Nephron progenitor cell (in vitro differentiated cells): ENCODE results near the gene TPRX1.
"Not testable (repeated sequence)": the region's sequence is repeated elsewhere in the genome, so short reads cannot be mapped to it uniquely, and the experiment has no call there.

ENCODE experiments used
- DNase-seq: peaks from one replicate; pipeline ENCODE4 v3.0.0; 2021
- H3K27ac Mint-ChIP-seq: 2 replicates; pipeline ENCODE4 v1.8.0; 2021; ENCODE audit warnings: mild to moderate bottlenecking, moderate library complexity, mixed read lengths
- H3K27me3 Mint-ChIP-seq: 2 replicates; pipeline ENCODE4 v1.8.0; 2021; ENCODE audit warnings: mild to moderate bottlenecking, low read depth, mixed read lengths; ENCODE audit not compliant: poor library complexity
- H3K36me3 Mint-ChIP-seq: 2 replicates; pipeline ENCODE4 v1.8.0; 2021; ENCODE audit warnings: low read depth, mixed read lengths
- H3K4me1 Mint-ChIP-seq: 2 replicates; pipeline ENCODE4 v1.8.0; 2021; ENCODE audit warnings: mixed read lengths
- H3K4me3 Mint-ChIP-seq: 2 replicates; pipeline ENCODE4 v1.8.0; 2021; ENCODE audit warnings: mild to moderate bottlenecking, moderate library complexity, mixed read lengths
- H3K9me3 Mint-ChIP-seq: 2 replicates; pipeline ENCODE4 v1.8.0; 2021; ENCODE audit warnings: mild to moderate bottlenecking, moderate library complexity, mixed read lengths
- CTCF ChIP-seq: fragments of 200-600 bp; sonication (generic); IDR thresholded peaks from 2 replicates; pipeline ENCODE4 v1.5.0; 2021; ENCODE audit warnings: antibody characterized with exemption

Gene TPRX1

DNA sequence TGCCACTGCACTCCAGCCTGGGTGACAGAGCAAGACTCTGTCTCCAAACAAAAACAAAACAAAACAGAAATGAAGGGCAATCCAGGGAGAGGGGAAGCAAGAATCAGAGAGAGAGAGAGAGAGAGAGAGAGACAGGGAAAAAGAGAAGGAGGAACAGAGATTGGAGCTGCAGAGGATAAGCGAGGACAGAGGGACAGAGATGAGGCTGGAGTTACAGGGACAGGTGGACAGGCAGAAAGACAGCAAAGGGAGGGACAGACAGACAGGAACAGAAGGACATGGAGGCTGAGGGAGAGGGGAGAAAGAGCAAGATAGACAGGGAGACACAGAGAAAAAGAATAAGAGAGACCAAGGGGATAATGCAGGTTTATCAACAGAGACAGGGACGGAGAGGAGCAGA is 16.1 kb upstream of the TPRX1 start:
- peaks cover 47% of the 10 kb centered on the region for H3K4me1 Mint-ChIP-seq

DNA sequence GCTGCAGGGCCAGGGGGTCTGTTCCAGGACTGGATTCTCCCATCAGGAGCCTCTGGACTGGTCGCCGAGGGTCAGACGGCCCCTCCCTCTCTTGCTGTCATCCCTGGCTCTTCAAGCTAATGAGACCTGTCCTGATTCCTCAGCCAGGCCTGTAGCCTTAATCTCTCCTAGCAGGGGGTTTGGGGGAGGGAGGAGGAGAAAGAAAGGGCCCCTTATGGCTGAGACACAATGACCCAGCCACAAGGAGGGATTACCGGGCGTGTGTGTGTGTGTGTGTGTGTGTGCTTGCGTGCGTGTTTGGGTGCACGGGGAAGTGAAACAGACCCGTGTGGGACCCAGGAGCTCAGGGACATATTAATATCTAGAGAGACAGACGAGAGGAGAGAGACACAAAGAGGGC is 15.5 kb upstream of the TPRX1 start:
- no peak for TF ChIP-seq CTCF
- peak overlapping the region; percentile 64 for H3K4me3 Mint-ChIP-seq
- peak; percentile 58 for DNase-seq
- H3K9me3 Mint-ChIP-seq: no peaks in the 10 kb centered on the region
- no peaks in the 10 kb centered on the region for H3K27me3 Mint-ChIP-seq
- no peaks in the 10 kb centered on the region for H3K36me3 Mint-ChIP-seq
- peak overlapping the region; percentile 56 for H3K27ac Mint-ChIP-seq
- H3K4me1 Mint-ChIP-seq: peaks cover 47% of the 10 kb centered on the region

More for the DNA sequence above, 16.1 kb upstream of the TPRX1 start:
- Mint-ChIP-seq H3K27me3 (peaks cover 2% of the 10 kb centered on the region), H3K27ac (peak overlapping the region; percentile 56), H3K4me3 (peak overlapping the region; percentile 64), H3K36me3 (no peaks in the 10 kb centered on the region), H3K9me3 (no peaks in the 10 kb centered on the region)
- TF ChIP-seq CTCF: no peak
- no peak for DNase-seq

DNA sequence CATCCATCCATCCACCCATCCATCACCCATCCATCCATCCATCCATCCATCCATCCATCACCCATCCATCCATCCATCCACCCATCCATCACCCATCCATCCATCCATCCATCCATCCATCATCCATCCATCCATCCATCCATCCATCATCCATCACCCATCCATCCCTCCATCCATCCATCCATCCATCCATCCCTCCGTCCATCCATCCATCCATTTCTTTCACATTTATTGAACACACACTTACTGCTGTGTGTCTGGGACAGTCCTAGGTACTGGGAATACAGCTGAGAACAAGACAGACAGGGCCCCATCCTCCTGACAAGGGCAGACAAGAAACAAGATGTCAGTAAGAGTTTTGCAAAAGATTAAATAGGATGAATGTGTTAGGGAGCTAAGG is 13.9 kb upstream of the TPRX1 start:
- H3K4me1 Mint-ChIP-seq: peaks cover 41% of the 10 kb centered on the region
- not testable (repeated sequence) for H3K27me3 Mint-ChIP-seq, DNase-seq, H3K9me3 Mint-ChIP-seq, H3K27ac Mint-ChIP-seq, H3K36me3 Mint-ChIP-seq, H3K4me3 Mint-ChIP-seq

DNA sequence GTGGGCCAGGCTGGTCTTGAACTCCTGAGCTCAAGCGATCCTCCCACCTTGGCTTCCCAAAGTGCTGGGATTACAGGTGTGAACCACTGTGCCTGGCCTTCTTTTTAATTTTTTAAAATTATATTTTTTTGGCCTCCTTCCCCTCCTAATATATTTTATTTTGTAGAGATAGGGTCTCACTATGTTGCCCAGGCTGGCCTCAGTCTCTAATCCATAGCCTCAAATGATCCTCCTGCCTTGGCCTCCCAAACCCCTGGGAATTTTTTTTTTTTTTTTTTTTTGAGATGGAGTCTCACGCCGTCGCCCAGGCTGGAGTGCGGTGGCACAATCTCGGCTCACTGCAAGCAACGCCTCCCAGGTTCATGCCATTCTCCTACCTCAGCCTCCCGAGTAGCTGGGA is 11.9 kb upstream of the TPRX1 start:
- H3K27me3 Mint-ChIP-seq, H3K36me3 Mint-ChIP-seq, H3K9me3 Mint-ChIP-seq, H3K4me3 Mint-ChIP-seq, H3K27ac Mint-ChIP-seq, DNase-seq: not testable (repeated sequence)
- H3K4me1 Mint-ChIP-seq: peaks cover 22% of the 10 kb centered on the region

GRCh38 chr19:47813995-47814328 is 9.6 kb upstream of the TPRX1 start:
- TF ChIP-seq CTCF: no peak
- Mint-ChIP-seq H3K4me1 (no peaks in the 10 kb centered on the region), H3K27me3 (no peaks in the 10 kb centered on the region), H3K36me3 (no peaks in the 10 kb centered on the region), H3K9me3 (no peaks in the 10 kb centered on the region), H3K27ac (no peak overlapping the region), H3K4me3 (no peak overlapping the region)
- no peak for DNase-seq

DNA sequence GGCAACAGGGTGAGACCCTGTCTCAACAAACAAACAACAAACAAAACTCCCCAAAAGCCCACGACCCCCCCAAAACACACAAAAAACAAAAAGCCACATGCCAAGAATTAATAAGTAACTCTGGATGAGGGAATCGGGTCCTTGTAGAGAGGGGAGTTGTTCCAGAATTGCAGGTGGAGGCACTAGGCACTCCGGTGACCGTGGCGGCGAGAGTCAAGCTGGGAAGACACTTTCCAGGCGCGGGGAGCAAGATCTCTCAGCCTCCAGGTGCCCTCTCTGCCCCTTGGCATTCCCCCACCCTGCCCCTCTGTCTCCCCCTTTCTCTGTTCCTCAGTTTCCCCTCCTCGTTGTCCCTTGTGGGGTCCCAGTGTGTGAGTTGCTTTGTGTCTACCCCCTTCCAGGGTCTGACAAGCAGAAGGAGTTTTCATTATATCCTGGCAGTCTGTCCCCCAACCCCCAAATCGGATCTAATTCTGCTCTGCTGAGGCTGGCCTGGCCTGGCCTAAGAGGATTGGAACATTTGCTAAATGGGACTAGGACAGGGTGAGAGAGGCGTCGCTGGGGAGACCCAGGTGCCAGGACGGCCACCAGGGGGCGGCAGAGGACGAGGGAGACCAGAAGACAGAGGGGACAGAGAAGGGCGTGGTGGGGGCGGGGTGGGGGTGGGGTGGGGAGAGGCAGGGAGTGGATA is 9.1 kb upstream of the TPRX1 start:
- no peak overlapping the region for H3K4me3 Mint-ChIP-seq
- no peaks in the 10 kb centered on the region for H3K4me1 Mint-ChIP-seq
- H3K9me3 Mint-ChIP-seq: no peaks in the 10 kb centered on the region
- DNase-seq: peak; percentile 97
- H3K27ac Mint-ChIP-seq: no peak overlapping the region
- no peaks in the 10 kb centered on the region for H3K36me3 Mint-ChIP-seq
- peak; percentile 61 for TF ChIP-seq CTCF
- H3K27me3 Mint-ChIP-seq: no peaks in the 10 kb centered on the region

GRCh38 chr19:47806435-47806834 is 2.1 kb upstream of the TPRX1 start:
- Mint-ChIP-seq H3K9me3 (peaks cover 4% of the 10 kb centered on the region), H3K4me1 (no peaks in the 10 kb centered on the region), H3K4me3 (no peak overlapping the region), H3K36me3 (no peaks in the 10 kb centered on the region), H3K27me3 (peaks cover 14% of the 10 kb centered on the region), H3K27ac (no peak overlapping the region)
- no peak for TF ChIP-seq CTCF
- no peak for DNase-seq
